Mucosa of rectum (tissue), 2 donors: ENCODE data around the gene NSF.
"Not testable (repeated sequence)": the region's sequence is repeated elsewhere in the genome, so short reads cannot be mapped to it uniquely, and the experiment has no call there.

Experiments used
- H3K27ac ChIP-seq, 2 donors: one replicate each; pipeline ENCODE4 v1.7.0; 2013; ENCODE audit warnings: inconsistent platforms in 2 of 2, low read depth in 2 of 2, low read length in 2 of 2
- H3K27me3 ChIP-seq, 2 donors: one replicate each; pipeline ENCODE4 v1.7.0; 2013; ENCODE audit warnings: low read length in 2 of 2; ENCODE audit not compliant: control insufficient read depth in 2 of 2, insufficient read depth in 2 of 2
- H3K36me3 ChIP-seq, 2 donors: one replicate each; pipeline ENCODE4 v1.7.0; 2013; ENCODE audit warnings: low read length in 2 of 2; ENCODE audit not compliant: control insufficient read depth in 2 of 2, insufficient read depth in 2 of 2
- H3K4me1 ChIP-seq, 2 donors: one replicate each; pipeline ENCODE4 v1.7.0; 2013; ENCODE audit warnings: low read length in 2 of 2, mild to moderate bottlenecking in 1 of 2; ENCODE audit not compliant: control insufficient read depth in 2 of 2, insufficient read depth in 2 of 2
- H3K4me3 ChIP-seq, 2 donors: one replicate each; pipeline ENCODE4 v1.7.0; 2013; ENCODE audit warnings: low read length in 2 of 2
- H3K9ac ChIP-seq, 2 donors: one replicate each; pipeline ENCODE4 v1.7.0; 2013; ENCODE audit warnings: low read length in 2 of 2, low read depth in 1 of 2, mild to moderate bottlenecking in 1 of 2
- H3K9me3 ChIP-seq, 2 donors: one replicate each; pipeline ENCODE4 v1.7.0; 2013; ENCODE audit warnings: low read length in 2 of 2; ENCODE audit not compliant: control insufficient read depth in 2 of 2
- donor health status: healthy.
- donor health status: Normal muscosa, but diverticular disease.

The NSF gene

DNA sequence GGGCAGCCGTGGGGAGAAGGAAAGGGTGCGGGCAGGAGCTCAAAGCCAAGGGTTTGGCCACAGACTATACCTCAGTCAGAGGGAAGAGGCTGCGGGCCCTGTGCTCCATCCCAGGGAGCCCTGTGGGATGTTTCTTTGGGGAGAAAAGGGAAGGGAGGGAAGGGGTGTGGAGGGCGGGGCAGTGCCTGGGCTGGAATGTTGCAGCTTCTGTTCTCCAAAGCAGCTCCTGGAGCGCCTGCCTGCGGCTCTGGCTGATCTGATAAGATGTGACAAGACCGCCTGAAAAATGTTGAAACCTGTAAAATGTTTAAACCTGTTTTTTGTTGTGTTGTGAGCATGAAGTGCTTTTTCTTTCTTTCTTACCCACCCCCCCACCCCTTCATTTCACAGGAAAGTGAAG, 195.2 kb downstream of the NSF start:
- Histone ChIP-seq H3K4me1 (no peaks in the 10 kb centered on the region), H3K9ac (no peak overlapping the region), H3K4me3 (no peak overlapping the region), H3K27me3 (no peaks in the 10 kb centered on the region), H3K27ac (no peak overlapping the region), H3K36me3 (no peaks in the 10 kb centered on the region), H3K9me3 (no peaks in the 10 kb centered on the region)

- no peak overlapping the region for H3K27ac ChIP-seq
- no peaks in the 10 kb centered on the region for H3K36me3 ChIP-seq
- no peaks in the 10 kb centered on the region for H3K9me3 ChIP-seq
- peaks cover 0 to 2% of the 10 kb centered on the region in 2 donors for H3K27me3 ChIP-seq
- H3K4me3 ChIP-seq = no peak overlapping the region
- H3K9ac ChIP-seq = no peak overlapping the region
- no peaks in the 10 kb centered on the region for H3K4me1 ChIP-seq
These were observed 197.0 kb downstream of the NSF start for GRCh38 chr17:46787478-46787877.

GRCh38 chr17:46788300-46788699, 197.8 kb downstream of the NSF start:
- H3K9ac ChIP-seq = no peak overlapping the region
- no peaks in the 10 kb centered on the region for H3K9me3 ChIP-seq
- H3K36me3 ChIP-seq = no peaks in the 10 kb centered on the region
- no peak overlapping the region for H3K4me3 ChIP-seq
- H3K27ac ChIP-seq = no peak overlapping the region
- H3K27me3 ChIP-seq = peaks cover 2 to 6% of the 10 kb centered on the region in 2 donors
- no peaks in the 10 kb centered on the region for H3K4me1 ChIP-seq

- Histone ChIP-seq H3K27ac (no peak overlapping the region), H3K4me1 (no peaks in the 10 kb centered on the region), H3K4me3 (no peak overlapping the region), H3K27me3 (peaks cover 6% of the 10 kb centered on the region in 2 donors), H3K9ac (no peak overlapping the region), H3K36me3 (no peaks in the 10 kb centered on the region), H3K9me3 (no peaks in the 10 kb centered on the region)
These were observed 198.3 kb downstream of the NSF start for GRCh38 chr17:46788796-46789195.

DNA sequence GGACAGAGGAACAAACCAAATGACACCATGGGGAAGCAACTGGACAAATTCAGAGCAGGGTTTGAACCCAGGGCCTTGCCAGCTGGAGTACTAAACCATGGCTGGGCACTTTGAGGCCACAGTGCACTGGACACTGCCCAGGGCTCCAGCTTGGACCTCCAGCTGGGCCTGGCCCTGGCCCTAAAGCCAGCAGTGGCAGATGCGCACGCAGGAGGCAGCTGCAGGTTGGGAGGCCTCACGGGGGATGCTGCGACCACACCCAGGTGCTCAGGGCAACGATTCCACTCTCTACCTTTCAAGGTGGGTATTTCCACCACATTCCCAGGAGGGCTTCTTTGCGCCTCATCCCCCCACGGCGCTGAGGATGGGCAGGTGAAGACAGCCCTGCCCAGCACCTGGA, 199.1 kb downstream of the NSF start:
- no peaks in the 10 kb centered on the region for H3K4me1 ChIP-seq
- no peaks in the 10 kb centered on the region for H3K36me3 ChIP-seq
- H3K4me3 ChIP-seq = no peak overlapping the region
- H3K27me3 ChIP-seq = peaks cover 6% of the 10 kb centered on the region in 2 donors
- H3K9ac ChIP-seq = no peak overlapping the region
- H3K27ac ChIP-seq = no peak overlapping the region
- H3K9me3 ChIP-seq = no peaks in the 10 kb centered on the region

- Histone ChIP-seq H3K27ac (no peak overlapping the region), H3K9ac (no peak overlapping the region), H3K4me1 (no peaks in the 10 kb centered on the region), H3K27me3 (peaks cover 6% of the 10 kb centered on the region in 2 donors), H3K9me3 (no peaks in the 10 kb centered on the region), H3K4me3 (no peak overlapping the region), H3K36me3 (no peaks in the 10 kb centered on the region)
These were observed 199.7 kb downstream of the NSF start for GRCh38 chr17:46790216-46790615.

GRCh38 chr17:46791531-46791930, 201.1 kb downstream of the NSF start:
- H3K27me3 ChIP-seq = peaks cover 6 to 8% of the 10 kb centered on the region in 2 donors
- H3K36me3 ChIP-seq = no peaks in the 10 kb centered on the region
- H3K9ac ChIP-seq = no peak overlapping the region

GRCh38 chr17:46792071-46792470, 201.6 kb downstream of the NSF start:
- Histone ChIP-seq H3K4me1 (no peaks in the 10 kb centered on the region), H3K36me3 (no peaks in the 10 kb centered on the region), H3K9me3 (no peaks in the 10 kb centered on the region), H3K27ac (no peak overlapping the region), H3K4me3 (no peak overlapping the region), H3K27me3 (peaks cover 6 to 8% of the 10 kb centered on the region in 2 donors), H3K9ac (no peak overlapping the region)

More at GRCh38 chr17:46791531-46791930, 201.1 kb downstream of the NSF start:
- Histone ChIP-seq H3K4me3 (no peak overlapping the region), H3K9me3 (no peaks in the 10 kb centered on the region), H3K4me1 (no peaks in the 10 kb centered on the region), H3K27ac (no peak overlapping the region)

DNA sequence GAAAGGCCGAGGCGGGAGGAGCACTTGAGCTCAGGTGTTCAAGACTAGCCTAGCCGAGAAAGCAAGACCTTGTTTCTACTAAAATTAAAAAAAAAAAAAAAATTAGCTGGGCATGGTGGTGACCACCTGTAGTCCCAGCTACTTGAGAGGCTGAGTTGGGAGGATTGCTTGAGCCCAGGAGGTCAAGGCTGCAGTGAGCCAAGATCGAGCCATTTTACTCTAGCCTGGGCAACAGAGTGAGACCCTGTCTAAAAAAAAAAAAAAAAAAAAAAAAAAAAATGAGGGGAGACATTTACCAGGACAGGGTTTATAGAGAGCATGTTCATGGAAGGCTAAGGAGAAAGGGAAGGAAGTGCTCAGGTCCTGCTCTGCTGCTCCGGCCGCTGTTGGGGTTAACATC, 202.6 kb downstream of the NSF start:
- H3K9ac ChIP-seq, H3K4me1 ChIP-seq, H3K36me3 ChIP-seq, H3K27ac ChIP-seq, H3K27me3 ChIP-seq, H3K4me3 ChIP-seq, H3K9me3 ChIP-seq: not testable (repeated sequence)

GRCh38 chr17:46793541-46793940, 203.1 kb downstream of the NSF start:
- peaks cover 6 to 8% of the 10 kb centered on the region in 2 donors for H3K27me3 ChIP-seq
- no peaks in the 10 kb centered on the region for H3K36me3 ChIP-seq
- H3K9me3 ChIP-seq = no peaks in the 10 kb centered on the region
- H3K4me1 ChIP-seq = no peaks in the 10 kb centered on the region
- no peak overlapping the region for H3K27ac ChIP-seq
- no peak overlapping the region for H3K4me3 ChIP-seq
- no peak overlapping the region for H3K9ac ChIP-seq

DNA sequence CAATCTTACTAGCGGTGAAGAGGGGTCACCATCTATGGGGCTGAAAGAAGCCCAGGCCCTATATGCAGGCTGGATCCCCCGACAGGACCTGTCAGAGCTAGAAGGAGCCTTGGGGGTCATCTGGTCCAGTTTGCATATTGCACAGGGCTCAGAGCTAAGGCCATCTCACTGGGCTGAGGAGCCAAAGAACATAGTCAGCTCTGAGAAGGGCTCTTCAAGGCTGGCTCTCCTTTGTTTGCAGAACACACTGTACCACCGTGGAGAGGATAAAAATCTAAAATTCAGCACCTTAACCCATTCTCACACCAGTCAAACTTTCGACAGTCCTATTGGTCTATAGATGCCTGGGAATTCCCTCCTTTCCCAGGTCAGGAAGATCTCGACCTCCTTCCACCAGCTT, 203.8 kb downstream of the NSF start:
- Histone ChIP-seq H3K4me1 (no peaks in the 10 kb centered on the region), H3K36me3 (no peaks in the 10 kb centered on the region), H3K9me3 (no peaks in the 10 kb centered on the region), H3K27ac (no peak overlapping the region), H3K9ac (no peak overlapping the region), H3K27me3 (peaks cover 6 to 8% of the 10 kb centered on the region in 2 donors), H3K4me3 (no peak overlapping the region)
